Ishikawa (cell line): ENCODE measurements around the gene SYCP2L.

Source experiments
- CEBPB ChIP-seq: IDR thresholded peaks from 2 replicates; pipeline ENCODE4 v1.6.1; 2012
- CREB1 ChIP-seq: IDR thresholded peaks from 2 replicates; pipeline ENCODE4 v1.6.1; 2012; ENCODE audit warnings: low read depth
- EGR1 ChIP-seq: IDR thresholded peaks from 2 replicates; pipeline ENCODE4 v1.6.1; 2012
- EP300 ChIP-seq: IDR thresholded peaks from 2 replicates; pipeline ENCODE4 v1.6.1; 2012; ENCODE audit warnings: borderline replicate concordance
- FOXM1 ChIP-seq: IDR thresholded peaks from 2 replicates; pipeline ENCODE4 v1.6.1; 2012; ENCODE audit warnings: low read depth, borderline replicate concordance
- MAX ChIP-seq: IDR thresholded peaks from 2 replicates; pipeline ENCODE4 v1.6.1; 2012
- NFIC ChIP-seq: IDR thresholded peaks from 2 replicates; pipeline ENCODE4 v1.6.1; 2012
- RAD21 ChIP-seq: IDR thresholded peaks from 2 replicates; pipeline ENCODE4 v1.6.1; 2012; ENCODE audit warnings: low read depth
- REST ChIP-seq: IDR thresholded peaks from 2 replicates; pipeline ENCODE4 v1.6.1; 2012; ENCODE audit warnings: low read depth, mild to moderate bottlenecking
- TAF1 ChIP-seq: IDR thresholded peaks from 2 replicates; pipeline ENCODE4 v1.6.1; 2012; ENCODE audit warnings: low read depth, mild to moderate bottlenecking
- TCF12 ChIP-seq: IDR thresholded peaks from 2 replicates; pipeline ENCODE4 v1.6.1; 2012; ENCODE audit warnings: low read depth
- TEAD4 ChIP-seq: IDR thresholded peaks from 2 replicates; pipeline ENCODE4 v1.6.1; 2012
- USF1 ChIP-seq: IDR thresholded peaks from 2 replicates; pipeline ENCODE4 v1.6.1; 2012
- YY1 ChIP-seq: IDR thresholded peaks from 2 replicates; pipeline ENCODE4 v1.6.1; 2012; ENCODE audit warnings: low read depth
- ZBTB7A ChIP-seq: IDR thresholded peaks from 2 replicates; pipeline ENCODE4 v1.6.1; 2012; ENCODE audit warnings: low read depth

The SYCP2L gene

GRCh38 chr6:10854922-10855632 is 31.8 kb upstream of the SYCP2L start:
- TF ChIP-seq NFIC (no peak), MAX (no peak)

- TF ChIP-seq FOXM1, result no peak
- TF ChIP-seq MAX, result no peak
- TF ChIP-seq USF1, result no peak
- TF ChIP-seq EGR1, result no peak
- no peak for TF ChIP-seq NFIC
- TF ChIP-seq ZBTB7A, result no peak
- no peak for TF ChIP-seq TAF1
- TF ChIP-seq YY1, result no peak
- no peak for TF ChIP-seq REST
- no peak for TF ChIP-seq CEBPB
- no peak for TF ChIP-seq EP300
- TF ChIP-seq CREB1, result no peak
- no peak for TF ChIP-seq TEAD4
- TF ChIP-seq TCF12, result no peak
- TF ChIP-seq RAD21, result no peak
Observed at GRCh38 chr6:10857259-10857658, 29.6 kb upstream of the SYCP2L start.

GRCh38 chr6:10861086-10861485 is 25.8 kb upstream of the SYCP2L start:
- no peak for TF ChIP-seq EGR1
- TF ChIP-seq TEAD4, result no peak
- TF ChIP-seq USF1, result no peak
- no peak for TF ChIP-seq RAD21
- TF ChIP-seq CEBPB, result no peak
- TF ChIP-seq REST, result no peak
- no peak for TF ChIP-seq FOXM1
- TF ChIP-seq ZBTB7A, result no peak
- TF ChIP-seq NFIC, result no peak
- TF ChIP-seq EP300, result no peak
- no peak for TF ChIP-seq TAF1
- no peak for TF ChIP-seq CREB1
- no peak for TF ChIP-seq MAX
- TF ChIP-seq YY1, result no peak
- TF ChIP-seq TCF12, result no peak

- TF ChIP-seq YY1, result no peak
- no peak for TF ChIP-seq ZBTB7A
- TF ChIP-seq USF1, result no peak
- no peak for TF ChIP-seq CEBPB
- no peak for TF ChIP-seq MAX
- TF ChIP-seq EP300, result no peak
- no peak for TF ChIP-seq TEAD4
- no peak for TF ChIP-seq TCF12
- no peak for TF ChIP-seq REST
- TF ChIP-seq FOXM1, result no peak
- no peak for TF ChIP-seq EGR1
- no peak for TF ChIP-seq NFIC
- no peak for TF ChIP-seq CREB1
- TF ChIP-seq RAD21, result no peak
- TF ChIP-seq TAF1, result no peak
Observed at GRCh38 chr6:10862361-10862760, 24.5 kb upstream of the SYCP2L start.
